GM19351 (cell line): ENCODE measurements around the gene RASD2.

Experiments used
- ATAC-seq: cut with Tn5 transposase; IDR thresholded peaks from one replicate; pipeline ENCODE4 v1.9.1; 2021; ENCODE audit warnings: mild to moderate bottlenecking, moderate library complexity; ENCODE audit not compliant: unreplicated experiment

The RASD2 gene

DNA sequence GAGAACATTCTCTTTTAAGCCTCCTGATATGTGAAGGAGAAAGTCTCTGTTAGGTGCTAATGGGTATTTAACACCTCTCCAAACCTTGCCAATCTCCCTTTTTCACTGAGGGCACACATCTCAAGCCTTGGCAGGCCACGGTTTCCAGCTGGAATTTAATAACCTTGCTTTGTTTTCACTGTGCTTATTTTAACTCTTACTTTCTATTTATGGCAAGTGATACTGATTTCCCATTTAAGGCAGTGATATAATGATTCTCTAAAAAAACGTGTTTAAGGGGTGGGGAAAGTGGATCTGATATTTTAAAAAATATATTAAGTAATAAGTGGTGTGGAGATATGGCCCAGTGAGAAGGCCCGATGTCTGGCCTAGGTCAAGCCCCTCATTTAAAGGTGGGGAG is 1.1 kb upstream of the RASD2 start:
- ATAC-seq, result no peak

DNA sequence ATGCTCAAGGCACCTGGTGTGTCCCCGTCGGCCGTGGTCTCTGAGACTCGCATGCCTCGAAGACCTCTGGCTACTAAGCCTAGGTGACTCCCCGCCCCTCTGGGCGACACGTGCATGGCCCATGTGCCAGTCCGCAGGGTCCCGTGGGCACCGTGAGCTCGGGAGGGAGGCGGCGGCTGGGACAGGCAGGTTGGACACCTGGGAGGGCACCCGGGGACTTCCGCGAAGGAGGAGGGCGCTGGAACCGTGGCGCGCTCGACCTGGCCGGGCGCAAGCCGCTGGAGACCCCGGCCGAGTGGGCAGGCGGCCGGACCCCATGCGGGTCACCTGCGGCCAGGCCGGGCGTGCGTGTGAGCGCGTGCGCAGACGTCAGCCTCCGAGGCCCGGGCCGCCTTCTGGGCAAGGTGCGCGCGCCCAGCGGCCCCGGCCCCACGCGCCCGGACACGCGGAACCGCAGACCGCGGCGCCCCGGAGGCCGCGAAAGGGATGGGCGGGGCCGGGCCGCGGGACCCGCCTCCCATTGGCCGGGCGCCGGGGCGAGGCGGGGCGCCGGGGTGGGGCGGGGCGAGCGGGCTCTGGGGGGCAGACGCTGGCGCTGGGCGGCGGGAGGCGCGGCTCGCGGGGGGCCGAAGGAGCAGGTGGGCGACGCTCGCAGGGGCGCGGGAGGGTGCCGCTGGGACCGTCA is 579 bp upstream of the RASD2 start:
- peak; percentile 67 for ATAC-seq

DNA sequence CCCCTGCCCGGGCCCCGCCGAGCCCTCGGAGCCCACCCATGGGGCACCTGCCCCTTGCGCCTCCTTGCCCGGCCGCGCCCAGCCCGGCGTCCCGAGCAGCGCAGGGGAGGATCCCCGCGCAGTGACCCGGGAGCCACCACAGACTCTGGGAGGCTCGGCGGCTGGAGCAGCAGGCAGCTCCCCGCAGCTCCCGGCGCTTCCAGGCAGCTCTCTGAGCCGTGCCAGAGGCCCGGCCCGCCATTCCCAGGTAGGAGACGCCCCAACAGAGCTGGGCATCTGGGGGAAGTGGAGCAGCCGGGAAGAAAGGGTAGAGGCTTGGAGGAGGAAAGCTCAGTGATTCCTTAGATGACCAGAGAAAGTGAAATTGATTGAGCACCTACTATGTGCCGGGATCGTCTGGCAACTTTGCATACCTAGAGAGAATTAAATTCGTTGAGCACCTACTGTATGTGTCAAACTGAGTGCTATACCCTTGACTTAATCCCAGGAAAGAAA is 670 bp downstream of the RASD2 start:
- no peak for ATAC-seq

DNA sequence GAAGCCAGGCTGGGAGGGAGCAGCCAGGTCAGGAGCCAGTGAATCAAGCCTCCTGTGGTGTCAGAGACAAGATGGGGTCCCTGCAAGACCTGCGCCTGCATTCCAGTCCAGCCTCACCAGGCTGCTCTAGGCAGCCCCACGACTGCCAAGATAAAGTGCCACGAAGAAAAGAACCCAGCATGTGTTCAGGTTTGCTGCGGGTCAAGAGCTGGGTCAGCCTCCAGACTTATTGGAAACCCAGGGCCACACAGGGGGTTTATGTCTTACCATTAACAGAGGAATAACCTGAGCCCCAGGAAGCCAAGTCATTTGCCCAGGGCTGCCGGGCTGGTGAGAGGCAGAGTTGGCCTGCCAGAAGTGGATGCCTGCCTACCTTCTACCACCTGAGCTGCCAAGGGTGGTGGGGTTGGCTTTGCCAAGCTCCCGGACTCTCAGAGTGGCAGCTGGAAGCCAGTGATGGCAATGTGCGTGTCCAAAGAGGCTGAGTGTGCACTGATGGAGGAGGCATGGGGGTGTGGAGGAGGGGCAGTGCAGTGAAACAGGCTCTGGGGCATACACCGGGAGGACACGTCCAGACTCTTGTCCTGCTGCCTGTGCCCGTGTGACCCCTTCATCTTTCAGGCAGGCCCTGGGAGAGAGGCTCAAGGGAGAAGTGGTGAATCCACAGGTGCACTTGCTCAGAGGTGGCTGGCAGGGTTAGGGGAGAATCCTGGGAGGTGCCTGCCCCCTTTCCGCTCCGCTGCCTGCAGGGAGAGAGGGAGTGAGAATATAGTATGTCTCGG is 1.7 kb downstream of the RASD2 start:
- ATAC-seq, result no peak

DNA sequence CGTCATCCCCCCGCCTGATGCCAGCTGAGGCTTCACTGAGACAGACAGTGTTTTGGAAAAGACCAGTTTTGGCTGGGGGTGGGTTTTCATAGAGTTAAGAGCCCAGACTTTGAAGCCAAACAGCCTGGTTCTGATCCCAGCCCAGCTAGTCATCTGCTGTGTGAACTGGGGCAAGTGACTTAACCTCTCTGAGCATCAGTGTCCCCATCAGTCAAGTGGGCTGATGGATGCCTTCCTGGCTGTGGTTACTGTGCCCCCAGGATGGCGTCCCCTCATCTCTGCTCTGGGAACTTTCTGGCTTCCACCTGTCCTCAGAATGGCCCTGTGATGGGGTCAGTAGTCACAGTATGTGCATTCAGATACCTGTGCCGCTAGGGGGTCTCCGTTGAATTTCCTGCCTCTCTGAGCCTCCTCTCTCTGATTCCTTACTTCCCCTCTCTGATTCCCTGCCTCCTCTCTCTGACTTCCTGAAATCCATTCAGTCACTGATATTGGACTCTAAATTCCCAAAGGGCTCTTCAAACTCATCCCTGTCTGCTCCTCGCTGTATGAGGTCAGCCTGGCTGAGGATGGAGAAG is 2.4 kb downstream of the RASD2 start:
- ATAC-seq, result no peak

DNA sequence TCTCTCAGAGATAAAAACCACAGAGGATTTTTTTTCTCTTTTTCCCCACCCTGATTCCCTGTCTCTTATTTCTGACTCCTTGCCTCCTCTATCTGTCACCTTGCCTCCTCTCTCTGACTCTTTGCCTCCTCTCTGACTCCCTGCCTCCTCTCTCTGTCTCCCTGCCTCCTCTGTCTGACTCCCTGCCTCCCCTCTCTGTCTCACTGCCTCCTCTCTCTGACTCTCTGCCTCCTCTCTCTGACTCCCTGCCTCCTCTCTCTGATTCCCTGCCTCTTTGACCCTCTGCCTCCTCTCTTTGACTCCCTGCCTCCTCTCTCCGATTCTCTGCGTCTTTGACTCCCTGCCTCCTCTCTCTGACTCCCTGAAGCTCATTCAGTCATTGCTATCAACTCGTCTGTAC is 3.1 kb downstream of the RASD2 start:
- no peak for ATAC-seq

DNA sequence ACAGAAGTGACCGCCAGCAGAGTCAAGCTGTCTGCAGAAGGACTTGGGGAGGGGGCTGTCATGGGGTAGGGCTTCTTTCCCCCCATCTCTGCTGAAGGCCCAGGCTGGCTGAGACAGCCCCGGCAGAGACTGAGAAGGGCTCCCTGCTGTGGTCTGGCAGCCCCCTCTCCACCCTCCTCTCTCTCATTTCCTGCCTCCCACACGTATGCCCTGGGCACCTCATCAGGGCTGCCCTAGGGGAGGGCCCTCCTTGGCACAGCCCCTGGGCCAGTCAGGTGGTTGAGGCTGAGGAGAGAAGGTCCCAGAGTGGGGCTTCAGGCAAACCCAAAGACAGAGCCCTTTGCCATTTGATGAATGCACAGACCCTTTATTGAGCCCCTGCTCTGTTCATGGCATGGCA is 3.6 kb downstream of the RASD2 start:
- no peak for ATAC-seq

DNA sequence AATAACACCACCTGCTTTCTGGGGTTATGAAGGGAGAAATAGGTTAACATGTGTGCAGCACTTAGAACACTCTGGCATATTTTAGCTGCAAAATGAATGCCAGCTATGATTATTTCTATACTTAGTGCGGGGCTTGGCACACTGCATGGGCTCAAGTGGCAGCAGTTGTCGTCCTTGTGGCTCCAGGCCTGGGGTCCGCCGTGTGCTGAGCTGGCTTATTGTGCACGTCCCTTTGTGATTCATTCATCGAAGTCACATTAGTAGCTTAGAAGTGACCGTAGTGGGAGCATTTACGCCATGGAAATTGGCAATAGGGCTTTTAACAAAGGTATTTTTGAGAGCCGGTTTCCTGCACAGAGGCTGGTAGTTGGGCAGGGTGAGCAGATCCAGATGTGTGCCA is 4.2 kb downstream of the RASD2 start:
- no peak for ATAC-seq

DNA sequence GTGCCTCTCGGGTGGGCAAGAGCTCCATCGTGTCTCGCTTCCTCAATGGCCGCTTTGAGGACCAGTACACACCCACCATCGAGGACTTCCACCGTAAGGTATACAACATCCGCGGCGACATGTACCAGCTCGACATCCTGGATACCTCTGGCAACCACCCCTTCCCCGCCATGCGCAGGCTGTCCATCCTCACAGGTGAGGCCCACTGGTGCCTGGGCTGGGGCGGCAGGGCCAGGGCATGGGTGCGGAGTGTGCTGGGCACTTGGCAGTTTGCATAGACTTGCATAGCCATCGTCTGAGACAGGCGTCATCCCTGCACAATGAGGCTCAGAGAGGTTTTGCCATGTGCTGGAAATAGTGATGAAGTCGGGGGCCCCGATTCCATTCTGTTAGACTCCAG is 6.3 kb downstream of the RASD2 start:
- no peak for ATAC-seq

DNA sequence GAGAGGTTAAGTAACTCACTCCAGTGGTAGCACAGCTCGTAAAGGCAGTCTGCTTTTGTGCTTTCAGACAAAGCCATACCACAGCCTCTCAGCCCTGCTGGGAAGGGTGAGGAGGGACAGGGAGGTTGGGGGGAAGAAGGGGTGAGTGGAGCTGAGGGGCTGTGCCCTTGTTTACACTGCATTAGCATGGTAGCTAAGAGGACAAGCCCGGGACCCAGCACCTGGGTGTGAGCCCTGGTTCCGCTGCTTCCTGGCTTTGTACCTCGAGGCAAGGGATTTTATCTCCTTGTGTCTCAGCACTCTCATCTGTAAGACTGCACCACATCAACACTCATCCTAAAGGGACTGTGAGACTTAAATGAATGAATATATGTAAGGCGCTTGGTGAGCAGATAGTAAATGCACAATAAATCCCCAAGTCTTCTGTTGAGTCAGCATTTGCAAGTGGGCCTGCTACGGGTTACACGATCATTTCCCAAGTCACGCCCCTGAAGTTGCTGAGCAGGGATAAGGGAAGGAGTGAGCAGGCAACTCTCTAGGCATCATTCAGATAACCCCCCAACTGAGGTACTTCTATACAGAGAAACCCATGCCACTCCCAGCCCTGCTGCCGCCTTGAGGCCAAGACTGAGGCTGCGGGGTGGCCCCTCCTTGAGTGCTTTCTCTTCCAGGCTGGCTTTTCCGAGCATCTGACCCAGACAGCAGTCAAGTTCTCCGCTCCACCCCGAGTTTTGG is 7.5 kb downstream of the RASD2 start:
- no peak for ATAC-seq

DNA sequence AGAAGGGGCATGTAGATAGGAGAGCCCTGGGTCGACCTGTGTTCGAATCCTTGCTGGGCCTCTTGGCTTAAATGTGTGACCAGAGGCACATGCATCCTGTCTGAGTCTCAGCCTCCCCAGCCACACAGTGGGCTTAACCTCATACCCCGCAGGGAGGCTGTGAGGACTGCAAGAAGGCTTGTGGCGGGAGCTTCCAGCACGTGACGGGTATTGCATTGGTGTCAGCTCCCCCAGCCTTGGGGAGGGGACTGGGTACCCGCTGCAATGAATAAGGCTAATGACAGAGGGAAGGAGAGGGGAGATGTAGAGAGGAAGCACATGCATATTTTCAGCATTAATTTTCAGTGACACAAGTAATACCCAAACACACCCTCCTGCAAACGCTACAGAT is 8.1 kb downstream of the RASD2 start:
- ATAC-seq, result no peak

DNA sequence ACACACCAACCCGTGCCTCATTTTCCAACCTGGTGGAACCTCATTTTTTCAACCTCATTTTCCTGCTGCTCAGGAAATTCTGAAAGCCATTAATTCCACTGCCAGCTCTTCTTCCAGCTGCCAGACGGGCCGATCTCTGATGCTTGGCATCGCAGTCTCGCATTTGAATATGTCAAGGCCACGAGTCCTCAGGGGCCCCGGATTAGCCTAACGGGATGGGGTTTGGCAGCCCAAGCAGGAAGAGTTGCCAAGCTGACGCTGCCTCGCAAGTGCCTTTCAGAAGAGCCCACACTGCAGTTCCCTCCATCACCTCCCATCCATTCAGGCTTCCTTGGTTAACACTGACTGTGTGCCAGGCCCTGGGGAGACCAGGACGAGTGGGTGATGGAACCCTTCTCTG is 8.7 kb downstream of the RASD2 start:
- ATAC-seq, result no peak

DNA sequence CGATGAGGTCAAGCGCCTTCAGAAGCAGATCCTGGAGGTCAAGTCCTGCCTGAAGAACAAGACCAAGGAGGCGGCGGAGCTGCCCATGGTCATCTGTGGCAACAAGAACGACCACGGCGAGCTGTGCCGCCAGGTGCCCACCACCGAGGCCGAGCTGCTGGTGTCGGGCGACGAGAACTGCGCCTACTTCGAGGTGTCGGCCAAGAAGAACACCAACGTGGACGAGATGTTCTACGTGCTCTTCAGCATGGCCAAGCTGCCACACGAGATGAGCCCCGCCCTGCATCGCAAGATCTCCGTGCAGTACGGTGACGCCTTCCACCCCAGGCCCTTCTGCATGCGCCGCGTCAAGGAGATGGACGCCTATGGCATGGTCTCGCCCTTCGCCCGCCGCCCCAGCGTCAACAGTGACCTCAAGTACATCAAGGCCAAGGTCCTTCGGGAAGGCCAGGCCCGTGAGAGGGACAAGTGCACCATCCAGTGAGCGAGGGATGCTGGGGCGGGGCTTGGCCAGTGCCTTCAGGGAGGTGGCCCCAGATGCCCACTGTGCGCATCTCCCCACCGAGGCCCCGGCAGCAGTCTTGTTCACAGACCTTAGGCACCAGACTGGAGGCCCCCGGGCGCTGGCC is 11.0 kb downstream of the RASD2 start:
- no peak for ATAC-seq

DNA sequence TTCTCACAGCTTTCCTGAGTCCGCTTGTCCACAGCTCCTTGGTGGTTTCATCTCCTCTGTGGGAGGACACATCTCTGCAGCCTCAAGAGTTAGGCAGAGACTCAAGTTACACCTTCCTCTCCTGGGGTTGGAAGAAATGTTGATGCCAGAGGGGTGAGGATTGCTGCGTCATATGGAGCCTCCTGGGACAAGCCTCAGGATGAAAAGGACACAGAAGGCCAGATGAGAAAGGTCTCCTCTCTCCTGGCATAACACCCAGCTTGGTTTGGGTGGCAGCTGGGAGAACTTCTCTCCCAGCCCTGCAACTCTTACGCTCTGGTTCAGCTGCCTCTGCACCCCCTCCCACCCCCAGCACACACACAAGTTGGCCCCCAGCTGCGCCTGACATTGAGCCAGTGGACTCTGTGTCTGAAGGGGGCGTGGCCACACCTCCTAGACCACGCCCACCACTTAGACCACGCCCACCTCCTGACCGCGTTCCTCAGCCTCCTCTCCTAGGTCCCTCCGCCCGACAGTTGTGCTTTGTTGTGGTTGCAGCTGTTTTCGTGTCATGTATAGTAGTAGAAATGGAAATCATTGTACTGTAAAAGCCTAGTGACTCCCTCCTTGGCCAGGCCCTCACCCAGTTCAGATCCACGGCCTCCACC is 11.7 kb downstream of the RASD2 start:
- no peak for ATAC-seq

DNA sequence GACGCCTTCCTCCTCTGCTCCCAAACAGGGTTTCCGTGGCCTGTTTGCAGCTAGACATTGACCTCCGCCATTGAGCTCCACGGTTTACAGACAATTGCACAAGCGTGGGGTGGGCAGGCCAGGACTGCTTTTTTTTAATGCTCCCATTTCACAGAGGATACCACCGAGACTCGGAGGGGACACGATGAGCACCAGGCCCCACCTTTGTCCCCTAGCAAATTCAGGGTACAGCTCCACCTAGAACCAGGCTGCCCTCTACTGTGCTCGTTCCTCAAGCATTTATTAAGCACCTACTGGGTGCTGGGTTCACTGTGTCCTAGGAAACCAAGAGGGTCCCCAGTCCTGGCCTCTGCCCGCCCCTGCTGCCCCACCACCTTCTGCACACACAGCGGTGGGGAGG is 12.2 kb downstream of the RASD2 start:
- no peak for ATAC-seq

DNA sequence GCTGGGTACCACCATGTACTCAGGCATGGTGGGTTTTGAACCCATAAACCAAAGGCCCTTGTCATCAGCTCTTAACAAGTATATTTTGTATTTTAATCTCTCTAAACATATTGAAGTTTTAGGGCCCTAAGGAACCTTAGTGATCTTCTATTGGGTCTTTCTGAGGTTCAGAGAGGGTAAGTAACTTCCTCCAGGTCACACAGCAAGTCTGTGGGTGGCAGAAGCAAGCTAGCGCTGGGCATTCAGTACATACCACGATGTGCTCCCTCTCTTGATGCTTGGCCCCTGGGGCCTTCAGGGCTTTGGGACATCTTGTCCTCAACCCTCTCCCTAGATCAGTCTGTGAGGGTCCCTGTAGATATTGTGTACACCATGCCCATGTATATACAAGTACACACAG is 12.7 kb downstream of the RASD2 start:
- no peak for ATAC-seq

DNA sequence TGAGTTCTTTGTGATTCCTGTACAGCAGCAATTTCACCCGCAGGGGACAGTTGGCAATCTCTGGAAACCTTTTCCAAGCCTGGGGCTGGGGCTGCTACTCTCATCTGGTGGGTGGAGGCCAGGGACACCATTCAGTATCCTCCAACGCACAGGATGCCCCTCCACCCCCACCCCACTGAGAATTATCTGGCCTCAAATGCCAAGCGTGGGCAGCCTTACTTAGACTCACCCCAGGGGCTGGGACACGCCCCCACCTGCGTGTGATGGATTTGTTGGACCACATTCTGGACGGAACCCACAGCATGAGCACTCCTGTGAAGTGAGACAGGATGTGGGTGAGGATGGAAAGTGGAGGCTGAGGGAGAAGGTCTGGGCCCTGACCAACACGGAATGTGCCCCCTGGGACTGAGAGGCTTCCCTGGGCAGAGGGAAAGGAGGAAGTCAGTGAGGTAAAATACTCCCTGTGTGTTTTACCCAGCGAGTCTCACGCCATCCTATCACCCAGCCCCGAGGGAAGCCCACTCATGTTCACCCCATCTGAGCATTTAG is 13.7 kb downstream of the RASD2 start:
- no peak for ATAC-seq

DNA sequence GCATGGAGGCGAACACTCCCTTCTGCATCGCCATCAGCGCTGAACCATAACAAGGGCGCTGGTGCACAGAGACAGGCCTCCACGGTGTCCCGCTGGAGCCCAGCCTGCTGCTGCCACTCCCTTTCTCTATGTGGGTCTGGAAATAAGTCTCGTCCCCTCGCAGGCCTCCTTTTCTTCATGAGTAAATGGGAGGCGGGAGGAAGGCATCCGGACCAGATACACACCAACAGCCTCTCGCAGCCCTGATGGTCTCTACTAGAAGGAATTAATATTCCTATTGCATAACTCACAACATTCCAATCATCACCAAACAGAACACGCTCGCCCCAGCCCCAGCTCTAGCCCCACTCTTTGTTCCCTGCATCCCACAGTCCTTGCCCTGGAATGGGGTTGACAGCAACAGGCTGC is 14.9 kb downstream of the RASD2 start:
- ATAC-seq, result no peak

DNA sequence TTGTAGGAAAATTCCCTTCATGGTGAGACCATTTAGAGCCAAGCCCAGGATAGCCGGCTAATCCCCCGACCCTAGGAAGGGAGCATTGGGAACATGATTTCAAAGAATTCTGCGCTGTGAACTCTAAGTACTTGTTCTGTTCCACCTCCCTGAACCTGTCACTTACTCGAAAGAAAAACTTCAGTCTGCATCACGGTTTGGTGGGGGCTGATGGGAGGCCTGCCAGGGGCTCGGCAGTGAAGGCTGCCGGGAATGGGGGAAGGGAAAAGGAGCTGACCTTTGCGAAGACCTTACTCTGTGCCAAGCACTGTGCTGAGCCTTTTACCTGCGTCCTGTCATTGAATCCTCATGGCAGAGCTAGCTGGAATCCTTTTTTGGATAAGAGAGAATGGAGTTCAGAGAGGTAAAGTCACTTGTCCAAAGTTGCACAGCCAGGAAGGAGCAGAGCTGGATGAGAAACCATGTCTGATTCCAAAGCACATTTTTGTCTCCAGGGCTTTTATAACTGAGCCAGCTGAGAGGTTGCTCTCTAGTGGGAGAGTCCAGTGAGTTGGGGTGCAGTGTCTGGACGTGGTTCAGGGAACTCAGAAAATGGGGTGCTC is 15.4 kb downstream of the RASD2 start:
- ATAC-seq, result no peak

DNA sequence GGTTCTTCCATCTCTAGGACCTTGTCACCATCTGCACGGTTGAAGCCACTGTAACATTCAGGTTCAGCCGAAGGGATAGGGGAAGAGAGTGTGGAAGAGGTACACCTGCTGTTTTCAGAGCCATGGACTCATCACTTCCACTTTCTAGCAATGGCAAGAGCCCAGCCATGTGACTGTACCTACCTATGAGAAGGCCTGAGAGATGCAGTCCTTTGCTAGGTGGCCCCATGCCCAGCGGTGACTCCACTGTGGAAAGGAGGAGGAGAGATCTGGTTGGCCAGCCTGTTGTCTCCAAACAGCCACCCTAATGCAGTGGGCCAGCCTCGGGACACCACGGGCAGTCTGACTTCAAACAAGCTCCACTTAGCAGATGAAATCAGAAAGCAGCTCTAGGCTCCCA is 16.0 kb downstream of the RASD2 start:
- ATAC-seq, result no peak
